HG02970 (cell line): ENCODE data around the gene LRRC28.

Source experiments
- ATAC-seq: cut with Tn5 transposase; IDR thresholded peaks from one replicate; pipeline ENCODE4 v1.9.1; 2021; ENCODE audit warnings: mild to moderate bottlenecking, moderate library complexity, moderate number of reproducible peaks; ENCODE audit not compliant: unreplicated experiment, low FRiP score

Gene LRRC28

GRCh38 chr15:99412626-99413025 is 161.3 kb downstream of the LRRC28 start:
- ATAC-seq, result no peak

- no peak for ATAC-seq
Measured at GRCh38 chr15:99413955-99414754, 162.9 kb downstream of the LRRC28 start.

GRCh38 chr15:99414755-99415731 is 163.8 kb downstream of the LRRC28 start:
- ATAC-seq, result no peak

GRCh38 chr15:99416191-99417188 is 165.2 kb downstream of the LRRC28 start:
- no peak for ATAC-seq

GRCh38 chr15:99421172-99421656 is 169.9 kb downstream of the LRRC28 start:
- no peak for ATAC-seq

- no peak for ATAC-seq
Measured at GRCh38 chr15:99421758-99422157, 170.5 kb downstream of the LRRC28 start.

- ATAC-seq, result no peak
Measured at GRCh38 chr15:99423186-99424130, 172.2 kb downstream of the LRRC28 start.

- no peak for ATAC-seq
Measured at GRCh38 chr15:99424131-99424571, 172.9 kb downstream of the LRRC28 start.

- ATAC-seq, result no peak
Measured at GRCh38 chr15:99424978-99425656, 173.8 kb downstream of the LRRC28 start.

- ATAC-seq, result no peak
Measured at GRCh38 chr15:99425657-99426301, 174.5 kb downstream of the LRRC28 start.

- no peak for ATAC-seq
Measured at GRCh38 chr15:99426431-99427105, 175.3 kb downstream of the LRRC28 start.

- ATAC-seq, result no peak
Measured at GRCh38 chr15:99427210-99427609, 175.9 kb downstream of the LRRC28 start.

- no peak for ATAC-seq
Measured at GRCh38 chr15:99427668-99428361, 176.5 kb downstream of the LRRC28 start.

GRCh38 chr15:99429681-99430081 is 178.4 kb downstream of the LRRC28 start:
- ATAC-seq, result no peak

- no peak for ATAC-seq
Measured at GRCh38 chr15:99430881-99431401, 179.7 kb downstream of the LRRC28 start.

GRCh38 chr15:99431661-99432091 is 180.4 kb downstream of the LRRC28 start:
- ATAC-seq, result no peak
